Measurements from ENCODE around the gene FAM89B.
A peak's percentile ranks its signal among the peaks of the same experiment; 100 is the strongest.

Gene FAM89B

DNA sequence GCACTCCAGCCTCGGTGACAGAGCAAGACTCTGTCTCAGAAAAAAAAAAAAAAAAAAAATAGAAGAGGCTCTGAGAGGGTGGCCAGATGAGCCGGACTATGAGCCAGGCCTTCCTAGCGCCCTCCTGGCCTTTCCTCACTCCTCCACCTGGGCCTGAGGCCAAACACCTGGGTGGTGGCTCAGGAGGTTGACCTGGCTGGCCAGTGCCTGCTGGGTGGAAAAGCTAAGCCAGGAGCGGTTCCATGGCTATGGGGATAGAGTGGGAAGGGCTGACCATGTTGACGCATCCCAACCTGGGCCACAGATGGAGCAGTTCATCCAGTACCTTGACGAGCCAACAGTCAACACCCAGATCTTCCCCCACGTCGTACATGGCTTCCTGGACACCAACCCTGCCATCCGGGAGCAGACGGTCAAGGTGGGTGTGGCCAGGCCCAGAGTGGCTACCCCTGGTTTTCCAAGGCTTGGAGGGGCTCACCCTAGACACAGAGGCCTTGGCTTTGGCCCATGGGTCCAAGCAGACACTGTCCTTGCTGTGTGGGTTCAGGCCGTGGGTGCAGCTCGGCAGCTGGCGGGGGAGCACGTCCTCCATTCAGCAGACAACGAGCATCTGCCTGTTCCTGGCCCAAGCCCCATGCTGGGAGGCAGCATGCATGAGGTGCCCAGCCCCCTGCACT is 39.8 kb upstream of the FAM89B start:
- Histone ChIP-seq H3K9me3 (ENCODE audit: severe bottlenecking) (no peaks in the 10 kb centered on the region), H3K27ac (no peak overlapping the region), H3K27me3 (ENCODE audit: insufficient read depth, low read depth, severe bottlenecking) (no peaks in the 10 kb centered on the region), H3K4me3 (ENCODE audit: low read depth, low read length) (no peak overlapping the region), H3K36me3 (peaks cover 69% of the 10 kb centered on the region)
- no peak for TF ChIP-seq CTCF (IDR thresholded peaks at IDR 0.05; ENCODE audit: low read depth, low read length)
- DNase-seq, result no peak

GRCh38 chr11:65535102-65535501 is 37.2 kb upstream of the FAM89B start:
- H3K4me3 ChIP-seq (ENCODE audit: low read depth, low read length), result no peak overlapping the region
- no peaks in the 10 kb centered on the region for H3K27me3 ChIP-seq (ENCODE audit: insufficient read depth, low read depth, severe bottlenecking)
- no peak overlapping the region; the same call in 1 of the 2 replicates for H3K27ac ChIP-seq
- peaks cover 71% of the 10 kb centered on the region for H3K36me3 ChIP-seq
- no peak for DNase-seq
- TF ChIP-seq CTCF (IDR thresholded peaks at IDR 0.05; ENCODE audit: low read depth, low read length), result no peak
- no peaks in the 10 kb centered on the region for H3K9me3 ChIP-seq (ENCODE audit: severe bottlenecking)

DNA sequence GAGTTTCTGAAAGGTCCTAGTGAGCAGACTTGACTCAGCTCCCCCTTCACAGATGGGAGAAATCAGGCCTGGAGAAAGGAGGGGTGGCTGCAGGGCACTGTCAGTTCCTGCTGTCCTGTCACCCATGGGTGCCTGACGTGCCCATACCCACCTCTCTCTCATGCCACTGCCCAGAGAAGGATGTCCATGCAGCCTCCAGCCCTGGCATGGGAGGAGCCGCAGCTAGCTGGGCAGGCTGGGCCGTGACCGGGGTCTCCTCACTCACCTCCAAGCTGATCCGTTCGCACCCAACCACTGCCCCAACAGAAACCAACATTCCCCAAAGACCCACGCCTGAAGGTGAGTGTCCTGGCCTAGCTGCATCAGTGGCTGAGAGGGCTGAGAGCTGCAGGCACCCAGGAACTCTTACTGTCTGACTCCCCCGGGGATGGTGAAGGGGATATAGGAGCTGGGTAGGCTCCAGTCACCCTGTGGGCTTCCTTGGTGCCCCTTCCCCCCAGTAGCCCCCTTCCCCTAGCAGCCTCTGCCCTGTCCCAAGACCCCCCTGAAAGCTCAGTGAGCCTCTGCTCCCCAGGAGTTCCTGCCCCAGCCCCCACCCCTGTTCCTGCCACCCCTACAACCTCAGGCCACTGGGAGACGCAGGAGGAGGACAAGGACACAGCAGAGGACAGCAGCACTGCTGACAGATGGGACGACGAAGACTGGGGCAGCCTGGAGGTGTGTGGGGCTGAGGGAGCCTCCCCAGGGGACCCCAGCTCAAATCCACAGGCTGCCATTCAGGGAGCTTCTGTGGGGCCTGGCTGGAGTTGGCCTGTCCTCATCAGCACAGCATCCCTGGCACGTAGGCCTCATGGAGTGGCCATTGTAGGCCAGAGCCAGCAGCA is 35.7 kb upstream of the FAM89B start:
- Histone ChIP-seq H3K4me3 (ENCODE audit: low read depth, low read length) (no peak overlapping the region), H3K36me3 (peaks cover 58% of the 10 kb centered on the region), H3K9me3 (ENCODE audit: severe bottlenecking) (no peaks in the 10 kb centered on the region), H3K27me3 (ENCODE audit: insufficient read depth, low read depth, severe bottlenecking) (no peaks in the 10 kb centered on the region), H3K27ac (peak overlapping the region; percentile 77)
- TF ChIP-seq CTCF (IDR thresholded peaks at IDR 0.05; ENCODE audit: low read depth, low read length), result no peak
- peak; percentile 65 for DNase-seq

- Histone ChIP-seq H3K36me3 (peaks cover 54% of the 10 kb centered on the region), H3K27ac (peak overlapping the region; percentile 77), H3K9me3 (ENCODE audit: severe bottlenecking) (no peaks in the 10 kb centered on the region), H3K27me3 (ENCODE audit: insufficient read depth, low read depth, severe bottlenecking) (no peaks in the 10 kb centered on the region), H3K4me3 (ENCODE audit: low read depth, low read length) (no peak overlapping the region)
- no peak for DNase-seq
- TF ChIP-seq CTCF (IDR thresholded peaks at IDR 0.05; ENCODE audit: low read depth, low read length), result no peak
Measured at GRCh38 chr11:65537296-65537597, 35.1 kb upstream of the FAM89B start.

- peak; percentile 8; the same call in 1 of the 2 replicates for TF ChIP-seq CTCF (IDR thresholded peaks at IDR 0.05; ENCODE audit: low read depth, low read length)
- no peak overlapping the region for H3K4me3 ChIP-seq (ENCODE audit: low read depth, low read length)
- no peaks in the 10 kb centered on the region for H3K27me3 ChIP-seq (ENCODE audit: insufficient read depth, low read depth, severe bottlenecking)
- H3K27ac ChIP-seq, result peak overlapping the region; percentile 77
- no peaks in the 10 kb centered on the region for H3K9me3 ChIP-seq (ENCODE audit: severe bottlenecking)
- peak; percentile 83 for DNase-seq
- H3K36me3 ChIP-seq, result peaks cover 50% of the 10 kb centered on the region
Measured at GRCh38 chr11:65537620-65538231, 34.6 kb upstream of the FAM89B start.

All from WERI-Rb-1 (cell line).